NCI-H82 treated with DMSO at 0.1 percent for 48 hours (cell line): ENCODE results near the gene RGS7.
A peak's percentile ranks its signal among the peaks of the same experiment; 100 is the strongest.
"Not testable (repeated sequence)": the region's sequence is repeated elsewhere in the genome, so short reads cannot be mapped to it uniquely, and the experiment has no call there.

Source experiments
- DNase-seq: peaks from one replicate; lab custom pipeline; 2025; ENCODE audit not compliant: unreplicated experiment; lab: John Stamatoyannopoulos, UW

The RGS7 gene

GRCh38 chr1:240936911-240937668, 419.9 kb downstream of the RGS7 start:
- no peak for DNase-seq

GRCh38 chr1:240935920-240936319, 421.1 kb downstream of the RGS7 start:
- DNase-seq = no peak

GRCh38 chr1:240931031-240931430, 426.0 kb downstream of the RGS7 start:
- no peak for DNase-seq

GRCh38 chr1:240928265-240928664, 428.7 kb downstream of the RGS7 start:
- DNase-seq = no peak

GRCh38 chr1:240927821-240928220, 429.2 kb downstream of the RGS7 start:
- DNase-seq = no peak

GRCh38 chr1:240925273-240925672, 431.7 kb downstream of the RGS7 start:
- DNase-seq = no peak

- DNase-seq = no peak
These were observed 439.0 kb downstream of the RGS7 start for GRCh38 chr1:240917976-240918375.

GRCh38 chr1:240914506-240914905, 442.5 kb downstream of the RGS7 start:
- DNase-seq = no peak

- DNase-seq = no peak
These were observed 444.2 kb downstream of the RGS7 start for GRCh38 chr1:240912821-240913220.

- DNase-seq = no peak
These were observed 447.1 kb downstream of the RGS7 start for GRCh38 chr1:240909701-240910457.

GRCh38 chr1:240906477-240906876, 450.5 kb downstream of the RGS7 start:
- no peak for DNase-seq

GRCh38 chr1:240905225-240905765, 451.7 kb downstream of the RGS7 start:
- DNase-seq = no peak

- not testable (repeated sequence) for DNase-seq
These were observed 461.6 kb downstream of the RGS7 start for GRCh38 chr1:240895424-240895823.

- no peak for DNase-seq
These were observed 468.3 kb downstream of the RGS7 start for GRCh38 chr1:240888787-240889048.

GRCh38 chr1:240888039-240888786, 468.8 kb downstream of the RGS7 start:
- DNase-seq = peak; percentile 43

- DNase-seq = no peak
These were observed 473.5 kb downstream of the RGS7 start for GRCh38 chr1:240883490-240883889.

- not testable (repeated sequence) for DNase-seq
These were observed 474.2 kb downstream of the RGS7 start for GRCh38 chr1:240882656-240883308.

GRCh38 chr1:240878631-240879030, 478.4 kb downstream of the RGS7 start:
- no peak for DNase-seq

- no peak for DNase-seq
These were observed 479.4 kb downstream of the RGS7 start for GRCh38 chr1:240877605-240878004.

- DNase-seq = no peak
These were observed 480.9 kb downstream of the RGS7 start for GRCh38 chr1:240876071-240876470.

GRCh38 chr1:240869071-240869470, 487.9 kb downstream of the RGS7 start:
- DNase-seq = no peak
